ENCODE data around the gene RPL10A.

RPL10A gene

GRCh38 chr6:35453236-35453635 is 15.0 kb upstream of the RPL10A start:
- peak overlapping the region; percentile 44 for H3K4me3 ChIP-seq (ENCODE audit: low read depth, low read length)
- in situ Hi-C loops (cut with HindIII; ENCODE audit: low sequenced_read_pairs) = no loop called here
- TF ChIP-seq, protein P1, sequence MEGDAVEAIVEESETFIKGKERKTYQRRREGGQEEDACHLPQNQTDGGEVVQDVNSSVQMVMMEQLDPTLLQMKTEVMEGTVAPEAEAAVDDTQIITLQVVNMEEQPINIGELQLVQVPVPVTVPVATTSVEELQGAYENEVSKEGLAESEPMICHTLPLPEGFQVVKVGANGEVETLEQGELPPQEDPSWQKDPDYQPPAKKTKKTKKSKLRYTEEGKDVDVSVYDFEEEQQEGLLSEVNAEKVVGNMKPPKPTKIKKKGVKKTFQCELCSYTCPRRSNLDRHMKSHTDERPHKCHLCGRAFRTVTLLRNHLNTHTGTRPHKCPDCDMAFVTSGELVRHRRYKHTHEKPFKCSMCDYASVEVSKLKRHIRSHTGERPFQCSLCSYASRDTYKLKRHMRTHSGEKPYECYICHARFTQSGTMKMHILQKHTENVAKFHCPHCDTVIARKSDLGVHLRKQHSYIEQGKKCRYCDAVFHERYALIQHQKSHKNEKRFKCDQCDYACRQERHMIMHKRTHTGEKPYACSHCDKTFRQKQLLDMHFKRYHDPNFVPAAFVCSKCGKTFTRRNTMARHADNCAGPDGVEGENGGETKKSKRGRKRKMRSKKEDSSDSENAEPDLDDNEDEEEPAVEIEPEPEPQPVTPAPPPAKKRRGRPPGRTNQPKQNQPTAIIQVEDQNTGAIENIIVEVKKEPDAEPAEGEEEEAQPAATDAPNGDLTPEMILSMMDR (IDR thresholded peaks at IDR 0.05; ENCODE audit: low read depth, low read length) = no peak
- DNase-seq (ENCODE audit: low read depth, low spot score) = no peak

GRCh38 chr6:35454391-35455110 is 13.7 kb upstream of the RPL10A start:
- TF ChIP-seq, protein P1 (IDR thresholded peaks at IDR 0.05; ENCODE audit: low read depth, low read length) = no peak
- in situ Hi-C loops (cut with HindIII; ENCODE audit: low sequenced_read_pairs) = no loop called here
- H3K4me3 ChIP-seq (ENCODE audit: low read depth, low read length) = no peak overlapping the region
- DNase-seq (ENCODE audit: low read depth, low spot score) = no peak

DNA sequence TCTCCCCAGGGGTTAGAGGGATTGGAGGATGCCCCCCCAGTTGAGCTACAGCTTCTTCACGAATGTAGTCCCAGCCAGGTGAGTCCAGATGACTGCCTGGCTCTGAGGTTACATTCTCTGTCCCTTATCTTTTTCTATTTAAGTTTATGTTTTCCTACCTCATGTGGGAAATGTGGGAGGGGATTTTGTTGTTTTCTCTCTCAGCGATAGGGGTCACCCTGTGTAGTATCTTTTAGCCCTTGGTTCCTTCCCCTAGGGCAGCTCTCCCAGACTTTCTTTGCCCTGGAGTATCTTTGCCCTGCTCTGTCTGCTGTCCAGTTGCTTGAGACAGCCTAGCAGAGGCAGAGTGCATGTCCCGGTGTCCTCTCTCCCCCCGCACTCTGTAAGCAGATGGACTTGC is 10.3 kb upstream of the RPL10A start:
- TF ChIP-seq, protein P1 (IDR thresholded peaks at IDR 0.05; ENCODE audit: low read depth, low read length) = no peak
- H3K4me3 ChIP-seq (ENCODE audit: low read depth, low read length) = no peak overlapping the region
- no peak for DNase-seq (ENCODE audit: low read depth, low spot score)
- in situ Hi-C loops (cut with HindIII; ENCODE audit: low sequenced_read_pairs) = no loop called here

- TF ChIP-seq, protein P1 (IDR thresholded peaks at IDR 0.05; ENCODE audit: low read depth, low read length) = no peak
- in situ Hi-C loops (cut with HindIII; ENCODE audit: low sequenced_read_pairs) = no loop called here
- no peak for DNase-seq (ENCODE audit: low read depth, low spot score)
- H3K4me3 ChIP-seq (ENCODE audit: low read depth, low read length) = no peak overlapping the region
Measured at GRCh38 chr6:35461270-35461669, 6.9 kb upstream of the RPL10A start.

DNA sequence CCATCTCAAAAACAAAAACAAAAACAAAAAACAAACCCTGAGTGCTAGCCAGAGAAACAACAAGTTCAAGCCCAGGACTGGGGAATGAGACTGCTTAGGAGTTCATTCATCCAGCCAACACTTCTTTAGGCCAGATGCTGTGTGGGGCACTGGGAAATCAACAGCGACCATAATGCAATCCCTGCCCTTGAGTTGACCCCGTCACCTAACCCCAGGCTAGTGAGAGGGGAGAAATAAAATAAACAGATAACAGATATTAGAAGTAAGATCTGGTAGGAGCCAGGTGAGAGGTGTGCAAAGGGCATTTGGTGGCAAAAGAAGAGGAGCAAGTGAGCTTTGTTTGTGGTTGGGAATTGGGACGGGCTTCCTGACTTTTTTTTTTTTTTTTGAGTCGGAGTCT is 4.9 kb upstream of the RPL10A start:
- in situ Hi-C loops (cut with HindIII; ENCODE audit: low sequenced_read_pairs) = no loop called here
- no peak for DNase-seq (ENCODE audit: low read depth, low spot score)
- TF ChIP-seq, protein P1 (IDR thresholded peaks at IDR 0.05; ENCODE audit: low read depth, low read length) = no peak
- no peak overlapping the region for H3K4me3 ChIP-seq (ENCODE audit: low read depth, low read length)

- no peak for DNase-seq (ENCODE audit: low read depth, low spot score)
- H3K4me3 ChIP-seq (ENCODE audit: low read depth, low read length) = no peak overlapping the region
- TF ChIP-seq, protein P1 (IDR thresholded peaks at IDR 0.05; ENCODE audit: low read depth, low read length) = no peak
- in situ Hi-C loops (cut with HindIII; ENCODE audit: low sequenced_read_pairs) = no loop called here
Measured at GRCh38 chr6:35465646-35466045, 2.6 kb upstream of the RPL10A start.

All from astrocyte of the spinal cord (primary cell).